ENCODE results near the gene SEMA5A.

SEMA5A gene

DNA sequence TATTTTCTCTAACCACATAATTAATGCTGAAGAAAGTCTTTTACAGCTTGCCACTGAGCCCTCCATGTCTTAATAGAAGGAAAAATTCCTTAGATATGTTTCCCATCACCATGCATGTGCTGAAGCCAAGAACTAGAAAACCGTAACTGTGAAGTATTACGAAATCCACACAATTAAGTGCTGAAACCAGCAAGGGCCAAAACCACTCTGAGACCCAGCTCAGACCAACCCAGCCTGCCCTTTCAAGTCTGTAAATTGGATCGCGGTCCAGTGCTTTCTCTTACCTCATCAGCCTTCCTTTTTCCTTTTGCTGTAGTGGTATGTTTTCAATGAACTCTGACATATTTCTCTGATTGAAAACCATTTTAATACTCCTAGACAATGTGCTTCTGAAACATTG lies 26.3 kb downstream of the SEMA5A start:
- Histone ChIP-seq H3K4me3 (ENCODE audit: low read length) (no peak overlapping the region), H3K4me1 (ENCODE audit: insufficient read depth, low read length) (peaks cover 13% of the 10 kb centered on the region), H3K36me3 (ENCODE audit: insufficient read depth, low read length) (no peaks in the 10 kb centered on the region), H3K9me3 (ENCODE audit: low read length) (no peaks in the 10 kb centered on the region), H3K27me3 (ENCODE audit: insufficient read depth, low read length) (no peaks in the 10 kb centered on the region), H2AFZ (ENCODE audit: low read depth, low read length) (no peak overlapping the region)

DNA sequence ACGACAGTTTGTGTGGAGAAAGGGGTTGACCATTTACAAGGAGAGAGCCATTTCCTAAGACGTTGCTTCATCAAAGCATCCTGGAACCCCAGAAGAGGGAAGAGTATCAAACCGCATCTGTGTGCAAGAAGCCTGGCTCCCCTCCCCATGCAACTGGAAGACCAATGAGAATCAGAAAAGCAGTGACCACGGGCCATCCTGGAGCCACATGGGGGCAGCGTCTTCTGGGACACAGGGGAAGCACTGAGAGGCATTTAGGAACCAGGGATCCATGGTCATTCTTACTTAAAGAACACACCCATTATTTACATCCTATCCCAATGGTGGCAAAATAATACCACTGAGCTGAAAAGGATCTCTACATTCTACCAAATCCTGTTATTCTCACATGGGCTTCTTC lies 29.3 kb downstream of the SEMA5A start:
- no peaks in the 10 kb centered on the region for H3K27me3 ChIP-seq (ENCODE audit: insufficient read depth, low read length)
- H3K36me3 ChIP-seq (ENCODE audit: insufficient read depth, low read length): no peaks in the 10 kb centered on the region
- no peak overlapping the region for H3K4me3 ChIP-seq (ENCODE audit: low read length)
- H3K9me3 ChIP-seq (ENCODE audit: low read length): no peaks in the 10 kb centered on the region
- peaks cover 6% of the 10 kb centered on the region for H3K4me1 ChIP-seq (ENCODE audit: insufficient read depth, low read length)
- H2AFZ ChIP-seq (ENCODE audit: low read depth, low read length): no peak overlapping the region

DNA sequence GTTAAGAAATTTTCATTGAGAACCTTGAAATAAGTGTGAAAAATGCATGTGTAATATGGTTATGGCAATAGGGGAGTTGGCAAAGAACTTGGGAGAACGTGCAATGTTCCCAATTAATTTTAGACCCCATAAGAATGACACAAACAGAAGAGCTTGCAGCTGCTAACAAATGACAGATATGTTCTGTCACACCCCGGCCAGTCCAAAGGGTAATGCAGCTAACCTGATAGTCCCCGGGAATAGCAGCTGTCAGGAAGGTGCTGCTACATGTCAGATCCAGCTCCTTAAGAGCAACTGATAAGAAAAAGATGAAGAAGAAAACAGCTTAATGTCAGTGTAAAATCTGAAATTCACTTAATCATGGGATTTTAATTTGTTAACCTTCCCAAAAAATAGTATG lies 30.4 kb downstream of the SEMA5A start:
- Histone ChIP-seq H3K4me3 (ENCODE audit: low read length) (no peak overlapping the region), H3K9me3 (ENCODE audit: low read length) (no peaks in the 10 kb centered on the region), H3K27me3 (ENCODE audit: insufficient read depth, low read length) (no peaks in the 10 kb centered on the region), H3K4me1 (ENCODE audit: insufficient read depth, low read length) (peaks cover 6% of the 10 kb centered on the region), H3K36me3 (ENCODE audit: insufficient read depth, low read length) (no peaks in the 10 kb centered on the region), H2AFZ (ENCODE audit: low read depth, low read length) (no peak overlapping the region)

DNA sequence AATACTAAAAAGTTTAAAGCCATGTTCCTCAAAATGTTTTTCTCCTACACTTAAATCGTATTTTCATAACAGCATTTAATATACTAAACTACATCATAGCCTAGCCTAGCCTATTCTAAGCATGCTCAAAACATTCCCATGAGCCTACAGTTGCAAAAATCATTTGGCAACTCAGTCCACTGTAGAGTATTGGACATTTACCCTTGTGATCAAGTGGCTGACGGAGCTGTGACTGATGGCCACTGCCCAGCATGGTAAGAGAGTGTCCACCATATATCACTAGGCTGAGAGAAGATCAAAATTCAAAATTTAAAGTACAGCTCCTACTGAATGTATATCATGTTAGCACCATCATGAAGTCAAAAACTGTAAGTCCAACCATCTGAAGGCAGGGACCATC lies 30.9 kb downstream of the SEMA5A start:
- H3K9me3 ChIP-seq (ENCODE audit: low read length): no peaks in the 10 kb centered on the region
- H3K4me1 ChIP-seq (ENCODE audit: insufficient read depth, low read length): peaks cover 6% of the 10 kb centered on the region
- H2AFZ ChIP-seq (ENCODE audit: low read depth, low read length): no peak overlapping the region
- H3K4me3 ChIP-seq (ENCODE audit: low read length): no peak overlapping the region
- no peaks in the 10 kb centered on the region for H3K36me3 ChIP-seq (ENCODE audit: insufficient read depth, low read length)
- H3K27me3 ChIP-seq (ENCODE audit: insufficient read depth, low read length): no peaks in the 10 kb centered on the region

DNA sequence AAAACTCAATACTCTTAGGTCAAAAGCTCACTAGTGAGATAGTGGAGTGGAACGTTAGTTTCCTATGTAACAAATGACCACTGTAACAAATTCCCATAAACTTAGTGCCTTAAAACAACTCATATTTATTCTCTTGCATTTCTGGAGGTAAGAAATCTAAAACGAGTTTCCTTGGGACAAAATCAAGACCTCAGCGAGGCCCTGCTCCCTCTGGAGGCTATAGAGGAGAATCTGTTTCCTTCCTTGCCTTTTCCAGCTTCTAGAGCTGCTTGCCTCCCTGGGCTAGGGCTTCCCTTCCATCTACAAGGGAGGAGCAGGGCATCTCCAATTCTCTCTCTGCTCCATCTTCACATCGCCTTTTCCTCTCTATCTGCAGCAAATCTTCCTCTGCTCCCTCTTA lies 32.0 kb downstream of the SEMA5A start:
- Histone ChIP-seq H3K36me3 (ENCODE audit: insufficient read depth, low read length) (no peaks in the 10 kb centered on the region), H2AFZ (ENCODE audit: low read depth, low read length) (no peak overlapping the region), H3K4me1 (ENCODE audit: insufficient read depth, low read length) (peaks cover 6% of the 10 kb centered on the region), H3K4me3 (ENCODE audit: low read length) (no peak overlapping the region), H3K27me3 (ENCODE audit: insufficient read depth, low read length) (no peaks in the 10 kb centered on the region), H3K9me3 (ENCODE audit: low read length) (no peaks in the 10 kb centered on the region)

DNA sequence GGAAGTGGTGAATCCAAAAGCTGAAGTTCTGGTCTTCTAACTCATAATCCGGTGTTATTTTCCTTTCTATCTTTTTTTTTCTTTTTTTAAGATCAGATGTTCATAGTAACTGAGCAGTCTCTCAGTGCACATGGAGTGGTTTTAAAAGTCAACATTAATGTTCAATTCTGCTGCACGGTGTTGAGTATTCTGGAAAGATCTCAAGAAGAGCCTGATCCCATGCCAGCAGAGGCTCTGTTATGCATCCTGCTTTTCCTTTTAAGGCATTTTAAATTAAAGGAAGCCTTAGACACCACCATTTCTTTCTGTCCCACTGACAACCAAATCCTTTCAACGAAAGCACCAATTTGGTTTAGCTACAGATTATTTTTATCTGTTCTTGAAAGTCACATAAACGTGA lies 33.4 kb downstream of the SEMA5A start:
- no peak overlapping the region for H2AFZ ChIP-seq (ENCODE audit: low read depth, low read length)
- H3K4me1 ChIP-seq (ENCODE audit: insufficient read depth, low read length): no peaks in the 10 kb centered on the region
- H3K27me3 ChIP-seq (ENCODE audit: insufficient read depth, low read length): no peaks in the 10 kb centered on the region
- H3K9me3 ChIP-seq (ENCODE audit: low read length): no peaks in the 10 kb centered on the region
- no peaks in the 10 kb centered on the region for H3K36me3 ChIP-seq (ENCODE audit: insufficient read depth, low read length)
- no peak overlapping the region for H3K4me3 ChIP-seq (ENCODE audit: low read length)

DNA sequence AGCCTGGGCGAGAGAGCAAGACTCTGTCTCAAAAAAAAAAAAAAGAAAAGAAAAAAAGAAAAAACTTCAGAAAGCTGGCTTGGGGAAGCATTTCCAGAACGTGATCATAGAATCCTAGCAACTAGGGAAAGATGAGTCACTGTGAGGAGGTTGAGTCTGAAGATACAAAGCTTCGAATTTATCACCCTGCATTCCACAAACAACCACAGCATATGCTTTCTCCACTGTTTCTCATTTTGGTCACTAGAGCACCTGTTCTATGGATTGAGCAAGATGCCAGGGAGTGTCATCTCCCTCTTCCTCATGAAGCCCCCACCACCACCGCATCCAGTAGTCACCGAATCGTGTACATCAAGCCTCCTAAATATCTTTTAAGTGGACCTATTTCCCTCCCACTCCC lies 37.9 kb downstream of the SEMA5A start:
- Histone ChIP-seq H3K9me3 (ENCODE audit: low read length) (no peaks in the 10 kb centered on the region), H3K36me3 (ENCODE audit: insufficient read depth, low read length) (no peaks in the 10 kb centered on the region), H3K4me3 (ENCODE audit: low read length) (no peak overlapping the region), H2AFZ (ENCODE audit: low read depth, low read length) (no peak overlapping the region), H3K27me3 (ENCODE audit: insufficient read depth, low read length) (no peaks in the 10 kb centered on the region), H3K4me1 (ENCODE audit: insufficient read depth, low read length) (no peaks in the 10 kb centered on the region)

DNA sequence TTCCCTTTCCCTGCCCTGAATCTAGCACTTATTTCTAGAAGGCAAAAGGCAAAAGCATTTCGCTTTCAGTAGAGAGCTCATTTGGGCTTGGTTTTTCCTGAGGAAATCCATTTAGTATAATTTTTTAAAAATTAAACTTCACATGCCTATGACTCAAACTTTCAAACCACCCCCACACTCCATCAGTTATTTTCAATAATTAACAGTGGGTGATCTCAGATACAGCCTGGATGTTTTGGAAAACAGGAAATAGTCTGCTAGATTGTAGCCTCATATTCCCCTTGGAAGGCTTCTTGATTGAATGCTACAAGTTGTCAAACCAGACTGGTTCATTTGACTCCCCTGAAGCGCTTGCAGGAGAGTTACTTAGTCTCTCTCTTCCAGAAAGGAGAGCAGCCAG lies 40.6 kb downstream of the SEMA5A start:
- H3K27me3 ChIP-seq (ENCODE audit: insufficient read depth, low read length): no peaks in the 10 kb centered on the region
- no peak overlapping the region for H3K4me3 ChIP-seq (ENCODE audit: low read length)
- no peaks in the 10 kb centered on the region for H3K9me3 ChIP-seq (ENCODE audit: low read length)
- H3K36me3 ChIP-seq (ENCODE audit: insufficient read depth, low read length): no peaks in the 10 kb centered on the region
- no peak overlapping the region for H2AFZ ChIP-seq (ENCODE audit: low read depth, low read length)
- no peaks in the 10 kb centered on the region for H3K4me1 ChIP-seq (ENCODE audit: insufficient read depth, low read length)

DNA sequence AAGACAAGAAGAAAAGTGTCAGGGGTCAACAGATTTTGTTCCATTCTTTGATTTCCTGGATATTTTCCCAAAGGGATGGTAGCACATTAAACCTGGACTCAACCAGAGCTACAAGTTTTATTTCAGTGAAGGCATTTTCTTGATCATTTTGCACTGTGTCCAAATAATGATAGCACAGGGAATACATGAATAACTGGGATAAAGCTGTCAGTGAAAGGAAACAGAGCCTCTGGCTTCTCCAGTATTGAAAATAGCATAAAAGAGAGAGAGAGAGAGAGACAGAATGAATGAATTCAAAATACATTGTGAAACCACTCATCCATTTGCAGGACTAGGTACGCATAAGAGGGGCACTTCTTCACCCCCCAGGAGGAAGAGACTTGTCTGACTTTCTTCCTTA lies 43.0 kb downstream of the SEMA5A start:
- no peak overlapping the region for H2AFZ ChIP-seq (ENCODE audit: low read depth, low read length)
- H3K27me3 ChIP-seq (ENCODE audit: insufficient read depth, low read length): no peaks in the 10 kb centered on the region
- H3K4me1 ChIP-seq (ENCODE audit: insufficient read depth, low read length): no peaks in the 10 kb centered on the region
- no peak overlapping the region for H3K4me3 ChIP-seq (ENCODE audit: low read length)
- no peaks in the 10 kb centered on the region for H3K36me3 ChIP-seq (ENCODE audit: insufficient read depth, low read length)
- H3K9me3 ChIP-seq (ENCODE audit: low read length): no peaks in the 10 kb centered on the region

DNA sequence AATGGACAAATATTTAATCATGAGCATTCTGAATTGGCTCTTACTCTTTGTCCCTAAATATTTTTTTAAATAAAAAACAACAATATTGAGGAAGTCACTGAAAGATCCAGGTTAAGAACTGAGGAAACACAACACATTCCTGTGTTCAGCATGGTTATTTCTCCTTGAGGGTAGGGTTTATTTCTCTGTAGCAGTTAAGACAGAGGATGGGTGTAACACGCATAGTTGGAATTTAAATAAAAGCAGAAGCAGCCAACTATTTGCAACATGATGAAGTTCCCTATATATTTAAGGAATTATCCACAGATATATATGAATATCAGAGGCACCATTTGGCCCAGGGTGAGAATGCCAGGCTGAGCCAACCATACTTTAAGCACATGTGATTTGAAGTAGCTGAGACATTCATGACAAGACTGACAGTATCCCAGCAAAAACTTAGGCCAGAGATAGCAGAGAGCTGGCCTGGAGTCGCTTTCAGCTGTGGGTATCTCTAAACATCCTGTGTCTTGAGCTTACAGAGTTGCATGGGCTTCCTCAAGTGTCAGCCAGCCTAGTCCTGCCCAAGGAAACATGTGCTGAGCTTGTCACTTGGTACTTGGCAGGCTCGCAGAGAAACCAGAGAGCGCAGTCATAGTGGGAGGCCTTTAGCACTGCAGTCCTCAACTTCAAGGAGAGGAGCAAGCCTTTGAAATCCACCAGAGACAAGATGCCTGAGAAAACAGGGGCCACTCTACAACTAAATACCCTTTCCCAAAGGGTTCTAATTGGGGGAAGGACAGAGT lies 43.6 kb downstream of the SEMA5A start:
- H3K36me3 ChIP-seq (ENCODE audit: insufficient read depth, low read length): no peaks in the 10 kb centered on the region
- H3K4me1 ChIP-seq (ENCODE audit: insufficient read depth, low read length): no peaks in the 10 kb centered on the region
- no peak overlapping the region for H3K4me3 ChIP-seq (ENCODE audit: low read length)
- H3K27me3 ChIP-seq (ENCODE audit: insufficient read depth, low read length): no peaks in the 10 kb centered on the region
- H3K9me3 ChIP-seq (ENCODE audit: low read length): no peaks in the 10 kb centered on the region
- no peak overlapping the region for H2AFZ ChIP-seq (ENCODE audit: low read depth, low read length)

DNA sequence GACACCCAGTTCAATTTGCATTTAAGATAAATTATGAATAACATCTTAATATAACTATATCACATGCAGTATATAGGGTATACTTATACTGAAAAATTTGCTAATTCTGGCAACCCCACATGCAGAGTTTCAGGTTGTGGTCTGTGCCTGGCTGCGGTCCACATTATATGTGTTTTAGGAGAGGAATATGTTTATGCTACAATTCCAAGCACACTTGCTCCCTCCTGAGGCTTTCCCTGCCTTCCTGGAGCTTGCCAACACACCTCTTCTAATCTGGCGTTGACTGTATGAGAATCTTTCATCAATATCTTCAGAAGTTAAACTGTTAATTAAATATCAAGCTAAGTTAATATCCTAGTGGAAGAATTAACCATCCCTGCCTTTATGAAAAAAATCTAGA lies 45.2 kb downstream of the SEMA5A start:
- Histone ChIP-seq H3K4me3 (ENCODE audit: low read length) (no peak overlapping the region), H3K9me3 (ENCODE audit: low read length) (no peaks in the 10 kb centered on the region), H3K36me3 (ENCODE audit: insufficient read depth, low read length) (no peaks in the 10 kb centered on the region), H3K4me1 (ENCODE audit: insufficient read depth, low read length) (no peaks in the 10 kb centered on the region), H2AFZ (ENCODE audit: low read depth, low read length) (no peak overlapping the region), H3K27me3 (ENCODE audit: insufficient read depth, low read length) (no peaks in the 10 kb centered on the region)

DNA sequence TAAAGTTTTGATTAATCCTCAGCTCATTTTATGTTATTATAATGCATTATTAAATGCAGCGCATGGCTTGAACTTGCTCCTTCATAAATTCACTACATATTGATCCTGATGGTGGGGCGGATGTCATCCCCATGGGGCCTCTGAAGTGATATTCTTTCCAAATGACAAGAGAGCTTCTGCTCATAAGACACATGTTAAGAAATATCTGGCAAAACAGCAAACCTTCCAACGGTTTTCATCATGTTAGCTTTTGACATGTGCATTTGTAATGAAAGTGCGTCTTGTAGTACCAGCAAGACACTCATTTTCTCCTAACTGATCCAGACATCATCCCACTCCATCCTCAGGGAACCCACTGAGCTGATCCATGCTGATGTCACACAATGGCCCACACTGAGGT lies 45.7 kb downstream of the SEMA5A start:
- no peak overlapping the region for H2AFZ ChIP-seq (ENCODE audit: low read depth, low read length)
- H3K9me3 ChIP-seq (ENCODE audit: low read length): no peaks in the 10 kb centered on the region
- peaks cover 3% of the 10 kb centered on the region for H3K4me1 ChIP-seq (ENCODE audit: insufficient read depth, low read length)
- no peaks in the 10 kb centered on the region for H3K27me3 ChIP-seq (ENCODE audit: insufficient read depth, low read length)
- no peaks in the 10 kb centered on the region for H3K36me3 ChIP-seq (ENCODE audit: insufficient read depth, low read length)
- no peak overlapping the region for H3K4me3 ChIP-seq (ENCODE audit: low read length)

DNA sequence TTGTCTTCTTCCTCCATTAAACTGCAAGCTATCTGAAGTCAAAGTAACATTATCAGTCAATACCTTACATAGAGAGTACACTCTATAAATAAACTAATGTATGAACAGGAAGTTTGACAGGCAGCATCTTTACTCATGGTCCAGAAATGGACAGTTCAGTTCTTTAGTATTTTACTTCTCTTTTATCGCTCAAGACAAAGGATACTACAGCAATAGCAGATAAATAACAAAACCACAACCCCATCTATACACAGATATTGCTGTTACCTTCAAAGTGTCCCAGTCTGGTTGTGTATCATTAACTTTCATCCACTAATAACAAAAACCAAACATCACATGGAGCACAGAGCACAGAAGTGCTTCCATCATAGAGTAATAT lies 46.4 kb downstream of the SEMA5A start:
- Histone ChIP-seq H3K4me1 (ENCODE audit: insufficient read depth, low read length) (peaks cover 6% of the 10 kb centered on the region), H3K4me3 (ENCODE audit: low read length) (no peak overlapping the region), H3K27me3 (ENCODE audit: insufficient read depth, low read length) (no peaks in the 10 kb centered on the region), H3K9me3 (ENCODE audit: low read length) (no peaks in the 10 kb centered on the region), H3K36me3 (ENCODE audit: insufficient read depth, low read length) (no peaks in the 10 kb centered on the region), H2AFZ (ENCODE audit: low read depth, low read length) (no peak overlapping the region)
